Measurements from ENCODE around the gene NDUFS8. TPM values are rescaled to one million over a fixed set of nuclear protein-coding genes. Genes with fewer than 3 reads are reported as not detected.
"Not testable (repeated sequence)": the region's sequence is repeated elsewhere in the genome, so short reads cannot be mapped to it uniquely, and the experiment has no call there.

NDUFS8 gene
- total RNA-seq, 2 donors from 2014 or later: 247 to 274 TPM

- H3K4me3 ChIP-seq; H3K27me3 ChIP-seq (replicated peaks; ENCODE audit: insufficient read depth); H3K4me1 ChIP-seq (replicated peaks); H3K27ac ChIP-seq; H3K9me3 ChIP-seq; H3K36me3 ChIP-seq; DNase-seq (ENCODE audit: low spot score); intact Hi-C loops (cut with DNase I): not testable (repeated sequence)
- TF ChIP-seq CTCF (IDR thresholded peaks at IDR 0.05) (peak in 3 of 4 experiments; percentile 48 to 84 (median 83)), POLR2AphosphoS5 (IDR thresholded peaks at IDR 0.05) (peak; percentile 6)
- WGBS: 43% methylated on average over 11 of the region's 12 CpGs
Measured at GRCh38 chr11:67993821-67994220, 36.7 kb upstream of the NDUFS8 start.

- intact Hi-C loops (cut with DNase I); DNase-seq (ENCODE audit: low spot score); H3K4me1 ChIP-seq (replicated peaks); H3K27me3 ChIP-seq (replicated peaks; ENCODE audit: insufficient read depth); H3K36me3 ChIP-seq; H3K9me3 ChIP-seq; H3K4me3 ChIP-seq; H3K27ac ChIP-seq: not testable (repeated sequence)
- WGBS: 96% methylated on average over 5 of the region's 5 CpGs
Measured at GRCh38 chr11:67994387-67994786, 36.1 kb upstream of the NDUFS8 start.

GRCh38 chr11:67995129-67995528, 35.4 kb upstream of the NDUFS8 start:
- H3K27ac ChIP-seq; H3K27me3 ChIP-seq (replicated peaks; ENCODE audit: insufficient read depth); H3K4me3 ChIP-seq; H3K9me3 ChIP-seq; H3K36me3 ChIP-seq; DNase-seq (ENCODE audit: low spot score); intact Hi-C loops (cut with DNase I); H3K4me1 ChIP-seq (replicated peaks): not testable (repeated sequence)
- WGBS: 95% methylated on average over 3 of the region's 3 CpGs

- intact Hi-C loops (cut with DNase I); DNase-seq (ENCODE audit: low spot score); H3K36me3 ChIP-seq; H3K4me1 ChIP-seq (replicated peaks); H3K9me3 ChIP-seq; H3K4me3 ChIP-seq; H3K27me3 ChIP-seq (replicated peaks; ENCODE audit: insufficient read depth); H3K27ac ChIP-seq: not testable (repeated sequence)
- 87% methylated on average over 11 of the region's 14 CpGs for WGBS
Measured at GRCh38 chr11:67995579-67995978, 34.9 kb upstream of the NDUFS8 start.

GRCh38 chr11:67996051-67996450, 34.4 kb upstream of the NDUFS8 start:
- Histone ChIP-seq H3K36me3 (no peaks in the 10 kb centered on the region), H3K27ac (no peak overlapping the region), H3K4me3 (no peak overlapping the region), H3K4me1 (replicated peaks) (no peaks in the 10 kb centered on the region), H3K27me3 (replicated peaks; ENCODE audit: insufficient read depth) (no peaks in the 10 kb centered on the region), H3K9me3 (no peaks in the 10 kb centered on the region)
- DNase-seq (ENCODE audit: low spot score): no peak
- TF ChIP-seq POLR2A (IDR thresholded peaks at IDR 0.05): no peak
- TF ChIP-seq POLR2AphosphoS5 (IDR thresholded peaks at IDR 0.05): no peak
- no peak for TF ChIP-seq CTCF (IDR thresholded peaks at IDR 0.05)
- WGBS: 93% methylated on average over 13 of the region's 13 CpGs
- intact Hi-C loops (cut with DNase I): no loop called here

- Histone ChIP-seq H3K36me3 (no peaks in the 10 kb centered on the region), H3K4me1 (replicated peaks) (no peaks in the 10 kb centered on the region), H3K4me3 (no peak overlapping the region), H3K9me3 (no peaks in the 10 kb centered on the region), H3K27me3 (replicated peaks; ENCODE audit: insufficient read depth) (no peaks in the 10 kb centered on the region), H3K27ac (no peak overlapping the region)
- no peak for DNase-seq (ENCODE audit: low spot score)
- TF ChIP-seq POLR2AphosphoS5 (IDR thresholded peaks at IDR 0.05): no peak
- TF ChIP-seq POLR2A (IDR thresholded peaks at IDR 0.05): no peak
- TF ChIP-seq CTCF (IDR thresholded peaks at IDR 0.05): no peak
- intact Hi-C loops (cut with DNase I): no loop called here
- WGBS: 70% methylated on average over 41 of the region's 41 CpGs
Measured at GRCh38 chr11:67996622-67997474, 33.6 kb upstream of the NDUFS8 start.
